OCI-LY7 (cell line): ENCODE results near the gene MUC20. TPM values are rescaled to one million over a fixed set of nuclear protein-coding genes. Genes with fewer than 3 reads are reported as not detected.
"Not testable (repeated sequence)": the region's sequence is repeated elsewhere in the genome, so short reads cannot be mapped to it uniquely, and the experiment has no call there.

Experiments
- BruUV-seq: library from RNA; stranded (reverse); fragments of 400-500 nt; replicated peaks from 2 replicates; lab custom pipeline; 2021; lab: Mats Ljungman, UMichigan
- CTCF ChIA-PET: fragments of 300-600 bp; sonication (Branson Sonifier 250); formaldehyde crosslinking; loops from one replicate; lab custom pipeline; 2022; ENCODE audit warnings: antibody characterized with exemption; ENCODE audit not compliant: unreplicated experiment; lab: Charles Lee
- POLR2A ChIA-PET: fragments of 300-600 bp; sonication (Branson Sonifier 250); formaldehyde crosslinking; loops from one replicate; lab custom pipeline; 2022; ENCODE audit warnings: antibody characterized with exemption; lab: Charles Lee
- DNase-seq: peaks from one replicate; pipeline ENCODE4 v3.0.0-alpha.2; 2015; ENCODE audit warnings: low spot score
- H2AFZ ChIP-seq: fragments of 200-600 bp; sonication (generic), shearing (Covaris generic); 2 replicates; pipeline ENCODE4 v1.6.1; 2014; ENCODE audit warnings: mild to moderate bottlenecking, antibody characterized with exemption, low read length, moderate library complexity
- H3K27ac ChIP-seq: fragments of 200-600 bp; sonication (generic); 2 replicates; pipeline ENCODE4 v1.5.1; 2014; ENCODE audit warnings: mixed run types, low read depth, mild to moderate bottlenecking, moderate library complexity, low read length, inconsistent platforms; ENCODE audit not compliant: poor library complexity, severe bottlenecking
- H3K36me3 ChIP-seq: fragments of 200-600 bp; sonication (generic); 2 replicates; pipeline ENCODE4 v1.6.1; 2014; ENCODE audit warnings: mild to moderate bottlenecking, antibody characterized with exemption, low read length, moderate library complexity, mixed read lengths; ENCODE audit not compliant: insufficient read depth
- H3K4me1 ChIP-seq: fragments of 200-600 bp; sonication (generic); 2 replicates; pipeline ENCODE4 v1.5.1; 2014; ENCODE audit warnings: mild to moderate bottlenecking, low read length; ENCODE audit not compliant: insufficient read depth, poor library complexity, severe bottlenecking
- H3K4me2 ChIP-seq: fragments of 200-600 bp; sonication (generic); 2 replicates; pipeline ENCODE4 v1.6.1; 2014; ENCODE audit warnings: mild to moderate bottlenecking, low read length
- H3K4me3 ChIP-seq: fragments of 200-600 bp; sonication (generic); 2 replicates; pipeline ENCODE4 v1.5.1; 2014; ENCODE audit warnings: mild to moderate bottlenecking, low read depth, low read length; ENCODE audit not compliant: poor library complexity, severe bottlenecking
- H3K79me2 ChIP-seq: fragments of 200-600 bp; sonication (generic); 2 replicates; pipeline ENCODE4 v1.6.1; 2016; ENCODE audit warnings: low read depth, mild to moderate bottlenecking, low read length, moderate library complexity, mixed read lengths; ENCODE audit not compliant: insufficient read depth
- H3K9me2 ChIP-seq: fragments of 200-600 bp; sonication (generic); 2 replicates; pipeline ENCODE4 v1.6.1; 2016; ENCODE audit warnings: mild to moderate bottlenecking, low read length, mixed read lengths; ENCODE audit not compliant: insufficient read depth
- H3K9me3 ChIP-seq: fragments of 200-600 bp; sonication (generic); 2 replicates; pipeline ENCODE4 v1.6.1; 2014; ENCODE audit warnings: mild to moderate bottlenecking, mixed run types, low read length, mixed read lengths
- H4K20me1 ChIP-seq: fragments of 200-600 bp; sonication (generic); 2 replicates; pipeline ENCODE4 v1.6.1; 2014; ENCODE audit warnings: mild to moderate bottlenecking, antibody characterized with exemption, low read length, moderate library complexity, mixed read lengths; ENCODE audit not compliant: insufficient read depth
- EZH2phosphoT487 ChIP-seq: fragments of 200-600 bp; sonication (generic); IDR thresholded peaks from 2 replicates; pipeline ENCODE4 v1.6.1; 2018; ENCODE audit warnings: low read depth, borderline replicate concordance, mild to moderate bottlenecking, mixed run types, antibody characterized with exemption, low read length, moderate library complexity, mixed read lengths
- intact Hi-C: fragments of 100-400 bp; cut with micrococcal nuclease; formaldehyde crosslinking; loops from one replicate; pipeline ENCODE4 v1.10.0; 2022; ENCODE audit not compliant: unreplicated experiment
- total RNA-seq, 2 experiments: library from RNA; depleted of rRNA in 1 of 2; stranded (reverse); fragments of >200 nt in 1 of 2; shearing (Covaris generic) in 1 of 2; gene quantifications; 2 replicates each; pipeline ENCODE4 v1.2.3, GENCODE V29; 2014 to 2022
- TF ChIP-seq, protein P1 (sequence below): fragments of 200-600 bp; sonication (generic); conservative IDR thresholded peaks from 2 replicates; pipeline ENCODE4 v1.5.1; 2014; ENCODE audit warnings: mild to moderate bottlenecking, antibody characterized with exemption, low read length, moderate library complexity, mixed read lengths

MUC20 gene
- total RNA-seq, 2 experiments from 2014 or later = 0.40 to 1.1 TPM

DNA sequence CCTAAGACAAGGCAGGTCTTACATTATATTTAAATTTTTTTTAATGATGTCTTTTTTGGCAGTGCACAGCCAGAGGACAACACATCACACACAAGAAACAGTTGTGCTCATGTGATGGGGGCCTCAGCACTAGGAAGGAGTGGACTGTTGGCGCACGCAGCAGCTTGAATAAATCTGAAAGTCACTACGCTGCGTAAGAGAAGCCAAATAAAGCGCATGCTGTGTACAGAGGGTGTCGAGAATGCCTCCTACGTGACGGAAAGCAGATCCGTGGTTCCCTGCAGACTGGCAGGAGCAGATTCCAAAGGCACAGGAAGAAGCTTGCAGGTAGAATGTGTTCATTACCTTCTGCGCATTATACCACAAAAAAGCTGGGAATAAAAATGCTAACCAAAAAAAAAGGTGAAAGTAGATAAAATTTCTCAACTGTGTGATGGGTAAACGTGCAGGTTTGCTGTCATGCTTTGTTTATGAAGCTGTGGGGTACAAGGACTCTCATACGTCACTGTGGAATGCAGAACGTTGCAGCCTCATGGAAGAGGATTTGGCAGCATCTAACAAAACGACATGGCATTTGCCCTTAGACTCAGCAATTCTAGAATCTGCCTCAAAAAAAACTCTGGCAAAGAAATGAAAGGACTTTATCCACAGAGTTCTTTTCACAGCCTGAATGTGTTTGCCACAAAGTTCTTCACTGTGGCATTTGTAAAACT is 32.2 kb upstream of the MUC20 start:
- POLR2A ChIA-PET = not testable (repeated sequence)

DNA sequence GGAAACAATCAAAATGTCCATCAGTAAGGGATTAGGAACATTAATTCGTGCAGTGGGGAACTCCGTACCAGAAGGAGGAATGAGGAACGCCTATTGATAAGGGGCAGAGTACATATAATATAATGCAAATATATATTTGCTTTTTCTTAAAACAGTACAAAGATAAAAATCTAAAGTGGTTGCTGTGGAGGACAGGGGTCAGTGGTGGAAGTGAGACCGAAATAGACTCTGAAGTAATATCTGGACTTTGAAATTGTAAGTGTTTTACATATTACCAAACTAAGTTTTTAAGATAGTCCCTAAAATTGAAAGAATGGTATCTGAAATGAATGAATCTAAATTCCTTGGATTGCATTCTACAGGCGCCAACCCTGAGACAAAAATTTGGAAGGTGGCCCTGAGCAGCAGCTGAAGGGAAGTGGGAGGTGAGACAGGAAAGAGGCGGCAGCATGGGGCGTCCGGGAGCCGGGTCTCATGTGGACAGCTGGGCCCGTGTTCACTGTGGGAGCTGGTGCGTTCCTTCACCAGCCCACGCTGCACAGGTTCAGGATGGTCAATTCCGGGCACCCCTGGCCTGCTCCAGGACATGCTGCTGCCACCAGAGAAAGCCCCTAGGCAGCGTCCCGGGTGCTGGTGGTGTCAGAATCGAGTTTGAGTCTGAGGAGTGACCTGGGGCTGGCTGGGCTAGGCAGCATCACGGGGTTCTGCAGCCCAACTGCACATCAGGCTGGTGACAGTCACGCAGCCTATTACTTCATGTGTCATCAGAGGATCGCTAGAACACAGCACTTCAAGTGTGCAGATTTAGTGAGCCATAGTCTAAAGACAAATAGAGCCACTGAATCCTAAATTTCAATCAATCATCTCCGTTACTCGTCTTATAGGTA is 31.4 kb upstream of the MUC20 start:
- H3K27ac ChIP-seq, H4K20me1 ChIP-seq, H3K79me2 ChIP-seq, DNase-seq, H3K4me1 ChIP-seq, H3K4me2 ChIP-seq, BruUV-seq, H3K9me3 ChIP-seq, POLR2A ChIA-PET, H2AFZ ChIP-seq, H3K9me2 ChIP-seq, CTCF ChIA-PET, H3K4me3 ChIP-seq: not testable (repeated sequence)
- H3K36me3 ChIP-seq = peaks cover 24% of the 10 kb centered on the region
- intact Hi-C loops = loop anchor here (5.0 kb wide), 1 partner anchor 273 kb away; no protein-coding TSS in a partner anchor

More for the DNA sequence above, 32.2 kb upstream of the MUC20 start:
- BruUV-seq, CTCF ChIA-PET, H2AFZ ChIP-seq, DNase-seq, H3K9me3 ChIP-seq, H3K79me2 ChIP-seq, H3K9me2 ChIP-seq, H3K4me3 ChIP-seq, H3K27ac ChIP-seq, H4K20me1 ChIP-seq, H3K4me2 ChIP-seq: not testable (repeated sequence)
- peaks cover 32% of the 10 kb centered on the region for H3K36me3 ChIP-seq
- peaks cover 12% of the 10 kb centered on the region for H3K4me1 ChIP-seq
- intact Hi-C loops = loop anchor here (5.0 kb wide), 1 partner anchor 274 kb away; no protein-coding TSS in a partner anchor

DNA sequence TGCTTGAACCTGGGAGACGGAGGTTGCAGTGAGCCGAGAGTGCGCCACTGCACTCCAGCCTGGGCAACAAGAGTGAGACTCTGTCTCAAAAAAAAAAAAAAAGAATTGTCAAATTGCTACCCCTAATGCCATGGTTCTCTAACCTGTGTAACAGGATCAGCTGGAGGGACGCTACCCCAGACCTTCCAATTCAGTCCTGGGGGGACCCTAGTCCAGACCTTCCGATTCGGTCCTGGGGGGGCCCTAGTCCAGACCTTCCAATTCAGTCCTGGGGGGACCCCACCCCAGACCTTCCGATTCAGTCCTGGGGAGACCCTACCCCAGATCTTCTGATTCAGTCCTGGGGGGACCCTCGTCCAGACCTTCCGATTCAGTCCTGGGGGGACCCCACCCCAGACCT is 29.8 kb upstream of the MUC20 start:
- H3K9me3 ChIP-seq = no peaks in the 10 kb centered on the region
- ChIA-PET POLR2A (no interaction called here), CTCF (no interaction called here)
- BruUV-seq = no TSS peak
- no peak overlapping the region for H3K27ac ChIP-seq
- H3K4me1 ChIP-seq = no peaks in the 10 kb centered on the region
- no peak overlapping the region for H2AFZ ChIP-seq
- H3K9me2 ChIP-seq = no peaks in the 10 kb centered on the region
- TF ChIP-seq, protein P1, sequence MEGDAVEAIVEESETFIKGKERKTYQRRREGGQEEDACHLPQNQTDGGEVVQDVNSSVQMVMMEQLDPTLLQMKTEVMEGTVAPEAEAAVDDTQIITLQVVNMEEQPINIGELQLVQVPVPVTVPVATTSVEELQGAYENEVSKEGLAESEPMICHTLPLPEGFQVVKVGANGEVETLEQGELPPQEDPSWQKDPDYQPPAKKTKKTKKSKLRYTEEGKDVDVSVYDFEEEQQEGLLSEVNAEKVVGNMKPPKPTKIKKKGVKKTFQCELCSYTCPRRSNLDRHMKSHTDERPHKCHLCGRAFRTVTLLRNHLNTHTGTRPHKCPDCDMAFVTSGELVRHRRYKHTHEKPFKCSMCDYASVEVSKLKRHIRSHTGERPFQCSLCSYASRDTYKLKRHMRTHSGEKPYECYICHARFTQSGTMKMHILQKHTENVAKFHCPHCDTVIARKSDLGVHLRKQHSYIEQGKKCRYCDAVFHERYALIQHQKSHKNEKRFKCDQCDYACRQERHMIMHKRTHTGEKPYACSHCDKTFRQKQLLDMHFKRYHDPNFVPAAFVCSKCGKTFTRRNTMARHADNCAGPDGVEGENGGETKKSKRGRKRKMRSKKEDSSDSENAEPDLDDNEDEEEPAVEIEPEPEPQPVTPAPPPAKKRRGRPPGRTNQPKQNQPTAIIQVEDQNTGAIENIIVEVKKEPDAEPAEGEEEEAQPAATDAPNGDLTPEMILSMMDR = no peak
- no peak for TF ChIP-seq EZH2phosphoT487
- peaks cover 24% of the 10 kb centered on the region for H3K36me3 ChIP-seq
- H3K79me2 ChIP-seq = no peaks in the 10 kb centered on the region
- intact Hi-C loops = no loop called here
- H3K4me3 ChIP-seq = no peak overlapping the region
- no peak overlapping the region for H3K4me2 ChIP-seq
- no peak for DNase-seq
- H4K20me1 ChIP-seq = no peaks in the 10 kb centered on the region

DNA sequence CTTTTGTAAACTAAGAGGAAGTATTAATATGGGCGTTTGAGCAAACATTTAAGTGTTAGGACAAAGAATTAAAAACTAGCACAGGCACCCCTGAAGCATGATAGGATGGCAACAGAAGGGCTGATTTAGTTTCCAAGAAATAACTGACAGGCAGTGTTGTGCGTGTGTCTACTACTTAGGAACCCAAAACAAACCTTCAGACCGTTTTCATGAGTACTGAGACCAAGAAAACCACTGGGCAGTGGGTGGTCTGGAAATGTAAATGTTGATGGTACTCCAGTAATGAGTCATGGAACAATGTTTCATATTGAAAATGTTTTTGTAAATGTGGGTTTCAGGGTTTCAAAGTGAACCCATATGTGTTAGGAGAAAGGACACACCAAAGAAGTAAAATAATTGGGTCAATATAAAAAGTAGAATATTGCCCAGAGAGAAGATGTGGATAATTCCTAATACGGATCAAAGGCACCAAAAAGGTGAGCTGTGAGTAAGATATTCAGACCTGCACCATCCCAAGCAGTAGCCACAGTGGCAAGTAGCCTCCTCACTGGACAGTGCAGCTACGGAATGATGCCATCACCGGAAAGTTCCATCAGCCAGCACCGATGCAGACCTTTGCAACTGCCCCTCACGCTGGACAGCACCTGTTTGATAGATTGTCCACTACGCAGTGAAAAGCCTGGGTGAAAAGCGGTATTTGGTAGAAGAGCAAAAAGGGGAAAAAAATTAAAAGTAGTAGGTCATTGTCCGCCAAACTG is 29.0 kb upstream of the MUC20 start:
- CTCF ChIA-PET, H3K9me2 ChIP-seq, H3K4me2 ChIP-seq, DNase-seq, H3K4me3 ChIP-seq, BruUV-seq, H3K4me1 ChIP-seq, intact Hi-C loops, POLR2A ChIA-PET, H3K27ac ChIP-seq, H3K9me3 ChIP-seq, H3K79me2 ChIP-seq, H2AFZ ChIP-seq, H4K20me1 ChIP-seq: not testable (repeated sequence)
- H3K36me3 ChIP-seq = peaks cover 18% of the 10 kb centered on the region
